NT2/D1 (cell line): ENCODE measurements around the gene LRIF1.

ENCODE experiments used
- DNase-seq: peaks from one replicate; pipeline ENCODE4 v3.0.0-alpha.2; 2011; ENCODE audit warnings: low read depth, low spot score
- H3K27me3 ChIP-seq: 2 replicates; pipeline ENCODE4 v1.6.0; 2011; ENCODE audit warnings: mild to moderate bottlenecking; ENCODE audit not compliant: insufficient read length, insufficient read depth
- H3K36me3 ChIP-seq: 2 replicates; pipeline ENCODE4 v1.6.1; 2011; ENCODE audit warnings: mild to moderate bottlenecking, low read length, mixed read lengths; ENCODE audit not compliant: insufficient read depth, insufficient read length
- H3K4me1 ChIP-seq: 2 replicates; pipeline ENCODE4 v1.5.1; 2011; ENCODE audit not compliant: insufficient read depth, insufficient read length
- H3K4me3 ChIP-seq: 2 replicates; pipeline ENCODE4 v1.5.1; 2011; ENCODE audit warnings: low read depth; ENCODE audit not compliant: insufficient read length
- H3K9ac ChIP-seq: 2 replicates; pipeline ENCODE4 v1.6.0; 2011; ENCODE audit warnings: low read depth; ENCODE audit not compliant: insufficient read length
- H3K9me3 ChIP-seq: 2 replicates; pipeline ENCODE4 v1.5.1; 2011; ENCODE audit warnings: mild to moderate bottlenecking, low read length; ENCODE audit not compliant: insufficient read depth
- SUZ12 ChIP-seq: IDR thresholded peaks from 2 replicates; pipeline ENCODE4 v1.6.1; 2011; ENCODE audit not compliant: insufficient read length, insufficient read depth; ENCODE audit errors: extremely low read depth
- YY1 ChIP-seq: IDR thresholded peaks from 2 replicates; pipeline ENCODE4 v1.6.1; 2011; ENCODE audit not compliant: insufficient read length, insufficient read depth
- ZNF274 ChIP-seq: IDR thresholded peaks from 2 replicates; pipeline ENCODE4 v1.6.1; 2011; ENCODE audit warnings: mild to moderate bottlenecking, low read depth, low read length

Gene LRIF1

GRCh38 chr1:110962892-110963690, 631 bp downstream of the LRIF1 start:
- Histone ChIP-seq H3K9me3 (peaks cover 37% of the 10 kb centered on the region), H3K4me3 (peak overlapping the region; percentile 95), H3K36me3 (peaks cover 2% of the 10 kb centered on the region), H3K9ac (peak overlapping the region; percentile 82), H3K27me3 (no peaks in the 10 kb centered on the region), H3K4me1 (no peaks in the 10 kb centered on the region)
- TF ChIP-seq SUZ12, result no peak
- no peak for TF ChIP-seq ZNF274
- peak; percentile 75 for TF ChIP-seq YY1
- peak; percentile 58 for DNase-seq

GRCh38 chr1:110961902-110962301, 1.8 kb downstream of the LRIF1 start:
- DNase-seq, result no peak
- Histone ChIP-seq H3K4me3 (no peak overlapping the region), H3K4me1 (no peaks in the 10 kb centered on the region), H3K36me3 (peaks cover 2% of the 10 kb centered on the region), H3K27me3 (no peaks in the 10 kb centered on the region), H3K9me3 (peaks cover 32% of the 10 kb centered on the region), H3K9ac (no peak overlapping the region)
- TF ChIP-seq ZNF274, result no peak
- no peak for TF ChIP-seq YY1
- TF ChIP-seq SUZ12, result no peak

- Histone ChIP-seq H3K4me1 (no peaks in the 10 kb centered on the region), H3K4me3 (no peak overlapping the region), H3K36me3 (peaks cover 2% of the 10 kb centered on the region), H3K9ac (no peak overlapping the region), H3K9me3 (peaks cover 32% of the 10 kb centered on the region), H3K27me3 (no peaks in the 10 kb centered on the region)
- no peak for TF ChIP-seq YY1
- TF ChIP-seq ZNF274, result no peak
- TF ChIP-seq SUZ12, result no peak
- DNase-seq, result no peak
Measured at GRCh38 chr1:110960777-110961420, 2.8 kb downstream of the LRIF1 start.

GRCh38 chr1:110957798-110958197, 5.9 kb downstream of the LRIF1 start:
- Histone ChIP-seq H3K27me3 (no peaks in the 10 kb centered on the region), H3K4me3 (no peak overlapping the region), H3K4me1 (no peaks in the 10 kb centered on the region), H3K9me3 (peaks cover 15% of the 10 kb centered on the region), H3K36me3 (peaks cover 2% of the 10 kb centered on the region), H3K9ac (no peak overlapping the region)
- no peak for DNase-seq
- TF ChIP-seq YY1 (no peak), SUZ12 (no peak), ZNF274 (no peak)

GRCh38 chr1:110956586-110956985, 7.1 kb downstream of the LRIF1 start:
- H3K4me1 ChIP-seq, result no peaks in the 10 kb centered on the region
- peaks cover 11% of the 10 kb centered on the region for H3K36me3 ChIP-seq
- DNase-seq, result no peak
- H3K9me3 ChIP-seq, result peaks cover 3% of the 10 kb centered on the region; the same call in 1 of the 2 replicates
- H3K27me3 ChIP-seq, result no peaks in the 10 kb centered on the region
- no peak overlapping the region for H3K4me3 ChIP-seq
- no peak for TF ChIP-seq YY1
- no peak for TF ChIP-seq ZNF274
- TF ChIP-seq SUZ12, result no peak
- no peak overlapping the region for H3K9ac ChIP-seq

- no peak overlapping the region for H3K4me3 ChIP-seq
- H3K9ac ChIP-seq, result no peak overlapping the region
- peaks cover 45% of the 10 kb centered on the region for H3K36me3 ChIP-seq
- no peak for DNase-seq
- TF ChIP-seq YY1 (no peak), SUZ12 (no peak), ZNF274 (no peak)
- no peaks in the 10 kb centered on the region; the same call in 1 of the 2 replicates for H3K9me3 ChIP-seq
- no peaks in the 10 kb centered on the region for H3K27me3 ChIP-seq
- H3K4me1 ChIP-seq, result no peaks in the 10 kb centered on the region
Measured at GRCh38 chr1:110953031-110953430, 10.7 kb downstream of the LRIF1 start.

- peaks cover 54% of the 10 kb centered on the region for H3K36me3 ChIP-seq
Measured at GRCh38 chr1:110952031-110952430, 11.7 kb downstream of the LRIF1 start.

More at GRCh38 chr1:110952031-110952430, 11.7 kb downstream of the LRIF1 start:
- Histone ChIP-seq H3K4me1 (no peaks in the 10 kb centered on the region), H3K9ac (no peak overlapping the region), H3K4me3 (no peak overlapping the region), H3K27me3 (no peaks in the 10 kb centered on the region), H3K9me3 (no peaks in the 10 kb centered on the region)
- no peak for DNase-seq
- TF ChIP-seq ZNF274 (no peak), YY1 (no peak)
